Measurements from ENCODE around the gene LYSMD1. TPM values are rescaled to one million over a fixed set of nuclear protein-coding genes. Genes with fewer than 3 reads are reported as not detected.

Gene LYSMD1
- total RNA-seq, 1 experiment from 2014 or later: 6.7 TPM

- Histone ChIP-seq H3K27ac (ENCODE audit: insufficient read length, low read depth, low read length) (no peak overlapping the region), H2BK120ac (ENCODE audit: low read depth, low read length, poor library complexity, severe bottlenecking) (no peak overlapping the region), H3T11ph (ENCODE audit: low read length) (no peak overlapping the region), H2BK15ac (ENCODE audit: low read depth, low read length) (no peak overlapping the region; the same call in 1 of the 2 replicates), H3K14ac (ENCODE audit: insufficient read depth, low read length) (no peak overlapping the region), H3K4ac (ENCODE audit: low read depth, low read length) (no peak overlapping the region), H3K18ac (ENCODE audit: insufficient read length, low read depth, low read length) (no peak overlapping the region), H2BK20ac (ENCODE audit: low read depth, low read length, poor library complexity, severe bottlenecking) (no peak overlapping the region), H2AK5ac (ENCODE audit: insufficient read length, low read length) (no peak overlapping the region), H3K9ac (ENCODE audit: extremely low read depth, insufficient read length, low read length) (no peak overlapping the region), H3K79me2 (ENCODE audit: insufficient read depth, low read length) (no peaks in the 10 kb centered on the region), H2BK5ac (ENCODE audit: insufficient read length, low read length) (no peak overlapping the region), H3K56ac (ENCODE audit: insufficient read length, low read depth, low read length) (no peak overlapping the region), H3K79me1 (ENCODE audit: insufficient read depth, low read depth, low read length, poor library complexity, severe bottlenecking) (no peaks in the 10 kb centered on the region), H3K9me3 (ENCODE audit: control insufficient read depth, low read depth, low read length) (no peaks in the 10 kb centered on the region), H2AFZ (ENCODE audit: low read length) (no peak overlapping the region), H3K23ac (ENCODE audit: insufficient read length, low read depth, low read length) (no peak overlapping the region), H3K4me2 (ENCODE audit: insufficient read depth, insufficient read length, low read length) (peak overlapping the region; percentile 90), H4K20me1 (ENCODE audit: control insufficient read depth, insufficient read depth, insufficient read length) (peaks cover 4% of the 10 kb centered on the region), H4K91ac (ENCODE audit: insufficient read length, low read depth, low read length) (no peak overlapping the region), H4K8ac (replicated peaks; ENCODE audit: insufficient read length, low read depth, low read length) (no peak overlapping the region), H3K4me1 (ENCODE audit: insufficient read depth, low read length) (peaks cover 22% of the 10 kb centered on the region; the same call in 1 of the 2 replicates), H4K5ac (ENCODE audit: insufficient read length, low read depth, low read length) (no peak overlapping the region), H3K27me3 (ENCODE audit: insufficient read depth, low read length) (no peaks in the 10 kb centered on the region; the same call in 1 of the 2 replicates), H3K23me2 (ENCODE audit: insufficient read length, low read depth, low read length, poor library complexity, severe bottlenecking) (peaks cover 24% of the 10 kb centered on the region), H2BK12ac (ENCODE audit: insufficient read length, low read depth, low read length) (no peak overlapping the region)
- TF ChIP-seq, protein P1, sequence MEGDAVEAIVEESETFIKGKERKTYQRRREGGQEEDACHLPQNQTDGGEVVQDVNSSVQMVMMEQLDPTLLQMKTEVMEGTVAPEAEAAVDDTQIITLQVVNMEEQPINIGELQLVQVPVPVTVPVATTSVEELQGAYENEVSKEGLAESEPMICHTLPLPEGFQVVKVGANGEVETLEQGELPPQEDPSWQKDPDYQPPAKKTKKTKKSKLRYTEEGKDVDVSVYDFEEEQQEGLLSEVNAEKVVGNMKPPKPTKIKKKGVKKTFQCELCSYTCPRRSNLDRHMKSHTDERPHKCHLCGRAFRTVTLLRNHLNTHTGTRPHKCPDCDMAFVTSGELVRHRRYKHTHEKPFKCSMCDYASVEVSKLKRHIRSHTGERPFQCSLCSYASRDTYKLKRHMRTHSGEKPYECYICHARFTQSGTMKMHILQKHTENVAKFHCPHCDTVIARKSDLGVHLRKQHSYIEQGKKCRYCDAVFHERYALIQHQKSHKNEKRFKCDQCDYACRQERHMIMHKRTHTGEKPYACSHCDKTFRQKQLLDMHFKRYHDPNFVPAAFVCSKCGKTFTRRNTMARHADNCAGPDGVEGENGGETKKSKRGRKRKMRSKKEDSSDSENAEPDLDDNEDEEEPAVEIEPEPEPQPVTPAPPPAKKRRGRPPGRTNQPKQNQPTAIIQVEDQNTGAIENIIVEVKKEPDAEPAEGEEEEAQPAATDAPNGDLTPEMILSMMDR (conservative IDR thresholded peaks at IDR 0.05): no peak
- no peak for DNase-seq
- Mint-ChIP-seq H3K9me3 (no peaks in the 10 kb centered on the region), H3K4me1 (peaks cover 34 to 43% of the 10 kb centered on the region in 2 experiments), H3K27me3 (ENCODE audit: low read depth) (peaks cover 26% of the 10 kb centered on the region), H3K27ac (no peak overlapping the region), H3K36me3 (ENCODE audit: insufficient read depth in 1 of 3, low read depth in 3 of 3) (peaks cover 5 to 10% (median 8%) of the 10 kb centered on the region in 3 experiments; a peak in 4 of 7 replicates), H3K4me3 (0 out of 5 replicates have a peak overlapping the region, but pooled peaks of 1 of the 2 experiments have one; percentile 24)
- WGBS (ENCODE audit: extremely low coverage, insufficient read length, low lambda C conversion rate): no CpG with 5 or more reads among the region's 7 CpGs
Measured at GRCh38 chr1:151143057-151143435, 22.7 kb downstream of the LYSMD1 start.

Measured in H9 (cell line).